HCT116 (cell line): ENCODE data around the gene TEX29. TPM values are rescaled to one million over a fixed set of nuclear protein-coding genes. Genes with fewer than 3 reads are reported as not detected.

Source experiments
- ATAC-seq: fragments of 200-7000 bp; cut with Tn5 transposase; 2 replicates; pipeline ENCODE4 v1.9.1; 2020; ENCODE audit warnings: mild to moderate bottlenecking, moderate library complexity
- BruUV-seq: library from RNA; stranded (reverse); fragments of 400-500 nt; replicated peaks from 2 replicates; lab custom pipeline; 2021; lab: Mats Ljungman, UMichigan
- CTCF ChIA-PET: fragments of 300-600 bp; sonication (Branson Sonifier 250); formaldehyde crosslinking; loops from one replicate; lab custom pipeline; 2021; ENCODE audit warnings: antibody characterized with exemption; lab: Charles Lee
- POLR2A ChIA-PET: fragments of 300-600, 350-600 bp; sonication (Branson Sonifier 250); formaldehyde crosslinking; loops from one replicate; lab custom pipeline; 2021; ENCODE audit warnings: antibody characterized with exemption; lab: Charles Lee
- RAD21 ChIA-PET, 2 experiments: fragments of 300-600 bp; sonication (Branson Sonifier 250); formaldehyde crosslinking; loops; one replicate each; lab custom pipeline; 2023; ENCODE audit warnings: low total read pairs in 2 of 2; ENCODE audit not compliant: uncharacterized antibody in 2 of 2, unreplicated experiment in 2 of 2, low non-redundant PET in 1 of 2; lab: Charles Lee
- DNase-seq: peaks from one replicate; pipeline ENCODE4 v3.0.0-alpha.2; 2010; ENCODE audit warnings: low read depth, low spot score
- H2AFZ ChIP-seq: fragments of 200-600 bp; shearing (Covaris generic), sonication (generic); 2 replicates; pipeline ENCODE4 v1.6.1; 2017; ENCODE audit warnings: low read depth, mixed run types, mixed read lengths, antibody characterized with exemption, low read length; ENCODE audit not compliant: poor library complexity, severe bottlenecking
- H3K27ac ChIP-seq: 2 replicates; pipeline ENCODE4 v1.5.1; 2012; ENCODE audit warnings: low read depth, low read length
- H3K27me3 ChIP-seq: fragments of 200-600 bp; sonication (generic); 2 replicates; pipeline ENCODE4 v1.6.1; 2016; ENCODE audit warnings: mixed run types, low read length, mixed read lengths; ENCODE audit not compliant: insufficient read depth
- H3K36me3 ChIP-seq, 2 experiments: fragments of 200-500 bp in 1 of 2; fragments of 200-600 bp in 1 of 2; sonication (Bioruptor generic) in 1 of 2; sonication (generic) in 1 of 2; 2 replicates each; pipeline versions ENCODE4 v1.5.1 to v1.6.1; 2014 to 2016; ENCODE audit warnings: low read length in 2 of 2, inconsistent platforms in 1 of 2, mixed read lengths in 1 of 2, mixed run types in 1 of 2; ENCODE audit not compliant: insufficient read depth in 2 of 2, control insufficient read depth in 1 of 2
- H3K4me1 ChIP-seq, 2 experiments: fragments of 200-600 bp in 1 of 2; sonication (generic) in 1 of 2; 2 replicates each; pipeline versions ENCODE4 v1.5.1 to v1.6.1; 2012 to 2017; ENCODE audit warnings: low read length in 2 of 2, inconsistent platforms in 1 of 2, mild to moderate bottlenecking in 1 of 2, mixed read lengths in 1 of 2, mixed run types in 1 of 2, moderate library complexity in 1 of 2; ENCODE audit not compliant: insufficient read depth in 2 of 2, control insufficient read depth in 1 of 2
- H3K4me2 ChIP-seq: fragments of 200-600 bp; sonication (generic); 2 replicates; pipeline ENCODE4 v1.6.1; 2017; ENCODE audit warnings: mixed run types, low read length, mixed read lengths
- H3K4me3 ChIP-seq, 2 experiments: fragments of 200-600 bp in 1 of 2; sonication (generic) in 1 of 2; replicated peaks in 1 of 2; 2 replicates each; pipeline ENCODE4 v1.5.1; 2011 to 2016; ENCODE audit warnings: low read length in 2 of 2, control low read depth in 1 of 2, low read depth in 1 of 2, mild to moderate bottlenecking in 1 of 2, mixed read lengths in 1 of 2, mixed run types in 1 of 2
- H3K79me2 ChIP-seq: fragments of 200-600 bp; sonication (generic); 2 replicates; pipeline ENCODE4 v1.6.1; 2017; ENCODE audit warnings: mild to moderate bottlenecking, mixed run types, low read length, moderate library complexity, mixed read lengths; ENCODE audit not compliant: insufficient read depth
- H3K9ac ChIP-seq: fragments of 200-600 bp; sonication (generic); 2 replicates; pipeline ENCODE4 v1.6.1; 2016; ENCODE audit warnings: low read length, mixed read lengths
- H3K9me2 ChIP-seq: fragments of 200-600 bp; sonication (generic), shearing (Covaris generic); 2 replicates; pipeline ENCODE4 v1.6.1; 2017; ENCODE audit warnings: mixed run types, mild to moderate bottlenecking, moderate library complexity; ENCODE audit not compliant: insufficient read depth
- H3K9me3 ChIP-seq, 2 experiments: fragments of 200-500 bp in 1 of 2; fragments of 200-600 bp in 1 of 2; sonication (Bioruptor generic) in 1 of 2; sonication (generic) in 1 of 2; 2 replicates each; pipeline ENCODE4 v1.6.1; 2014 to 2017; ENCODE audit warnings: low read length in 2 of 2, mixed read lengths in 2 of 2, inconsistent platforms in 1 of 2, low read depth in 1 of 2, mild to moderate bottlenecking in 1 of 2, mixed run types in 1 of 2, moderate library complexity in 1 of 2; ENCODE audit not compliant: control insufficient read depth in 1 of 2, insufficient read depth in 1 of 2
- H4K20me1 ChIP-seq: fragments of 200-600 bp; sonication (generic), shearing (Covaris generic); 2 replicates; pipeline ENCODE4 v1.6.1; 2017; ENCODE audit warnings: mixed run types, mild to moderate bottlenecking, moderate library complexity; ENCODE audit not compliant: insufficient read depth
- ATF3 ChIP-seq: IDR thresholded peaks from 2 replicates; pipeline ENCODE4 v1.6.1; 2012
- CBX3 ChIP-seq: IDR thresholded peaks from 2 replicates; pipeline ENCODE4 v1.6.1; 2012; ENCODE audit warnings: low read depth
- CEBPB ChIP-seq: IDR thresholded peaks from 2 replicates; pipeline ENCODE4 v1.6.1; 2012; ENCODE audit warnings: low read depth
- ELF1 ChIP-seq: IDR thresholded peaks from 2 replicates; pipeline ENCODE4 v1.6.1; 2012; ENCODE audit warnings: low read depth, borderline replicate concordance
- EZH2 ChIP-seq: fragments of 200-600 bp; sonication (generic); IDR thresholded peaks from 2 replicates; pipeline ENCODE4 v1.6.1; 2017; ENCODE audit warnings: antibody characterized with exemption, mixed run types
- EZH2phosphoT487 ChIP-seq: fragments of 200-600 bp; IDR thresholded peaks from 2 replicates; pipeline ENCODE4 v1.6.1; 2018; ENCODE audit warnings: antibody characterized with exemption, borderline replicate concordance
- FOSL1 ChIP-seq: IDR thresholded peaks from 2 replicates; pipeline ENCODE4 v1.6.1; 2012; ENCODE audit warnings: low read depth
- JUND ChIP-seq: IDR thresholded peaks from 2 replicates; pipeline ENCODE4 v1.6.1; 2012
- MAX ChIP-seq: IDR thresholded peaks from 2 replicates; pipeline ENCODE4 v1.6.1; 2012
- POLR2A ChIP-seq: IDR thresholded peaks from 2 replicates; pipeline ENCODE4 v1.7.0; 2011; ENCODE audit warnings: borderline replicate concordance; ENCODE audit not compliant: insufficient read depth, insufficient read length; ENCODE audit errors: extremely low read depth
- POLR2AphosphoS5 ChIP-seq: IDR thresholded peaks from 2 replicates; pipeline ENCODE4 v1.6.1; 2011; ENCODE audit warnings: mild to moderate bottlenecking, low read depth, low read length, moderate library complexity
- RAD21 ChIP-seq: IDR thresholded peaks from 2 replicates; pipeline ENCODE4 v1.6.1; 2012; ENCODE audit warnings: low read depth, mild to moderate bottlenecking
- SIN3A ChIP-seq: IDR thresholded peaks from 2 replicates; pipeline ENCODE4 v1.6.1; 2012; ENCODE audit warnings: low read depth
- SRF ChIP-seq: IDR thresholded peaks from 2 replicates; pipeline ENCODE4 v1.6.1; 2012; ENCODE audit warnings: low read depth
- TCF7L2 ChIP-seq: IDR thresholded peaks from 2 replicates; pipeline ENCODE4 v1.7.0; 2011; ENCODE audit warnings: borderline replicate concordance, inconsistent platforms; ENCODE audit not compliant: insufficient read depth, insufficient read length; ENCODE audit errors: extremely low read depth
- YY1 ChIP-seq: IDR thresholded peaks from 2 replicates; pipeline ENCODE4 v1.6.1; 2011; ENCODE audit warnings: low read length, low read depth, moderate library complexity, mild to moderate bottlenecking; ENCODE audit not compliant: insufficient replicate concordance; ENCODE audit errors: extremely low read depth
- ZFX ChIP-seq: fragments of 450-650 bp; IDR thresholded peaks from 2 replicates; pipeline ENCODE4 v1.6.1; 2017
- intact Hi-C: fragments of 100-400 bp; cut with micrococcal nuclease; formaldehyde crosslinking; loops from 2 replicates; pipeline ENCODE4 v1.10.0; 2022
- total RNA-seq: library from RNA; stranded (reverse); gene quantifications from one replicate; pipeline ENCODE4 v1.2.1, GENCODE V29; 2021; ENCODE audit not compliant: unreplicated experiment
- TF ChIP-seq, protein P1 (sequence below), 3 experiments: fragments of 200-600 bp in 1 of 3; sonication (generic) in 1 of 3; IDR thresholded peaks in 2 of 3; conservative IDR thresholded peaks in 1 of 3; 2 replicates each; pipeline ENCODE4 v1.5.1; 2012 to 2017; ENCODE audit warnings: low read depth in 2 of 3, low read length in 2 of 3, antibody characterized with exemption in 1 of 3, borderline replicate concordance in 1 of 3, control low read depth in 1 of 3, mild to moderate bottlenecking in 1 of 3, mixed read lengths in 1 of 3, mixed run types in 1 of 3, moderate library complexity in 1 of 3; ENCODE audit not compliant: insufficient read depth in 1 of 3
- TF ChIP-seq, protein P2 (sequence below): IDR thresholded peaks from 2 replicates; pipeline ENCODE4 v1.6.1; 2012; ENCODE audit warnings: low read depth
- TF ChIP-seq, protein P3 (sequence below): IDR thresholded peaks from 2 replicates; pipeline ENCODE4 v1.6.1; 2011; ENCODE audit warnings: mild to moderate bottlenecking, low read length, moderate library complexity; ENCODE audit not compliant: insufficient replicate concordance; ENCODE audit errors: extremely low read depth

TEX29 gene
- total RNA-seq, 1 experiment from 2014 or later = not detected

DNA sequence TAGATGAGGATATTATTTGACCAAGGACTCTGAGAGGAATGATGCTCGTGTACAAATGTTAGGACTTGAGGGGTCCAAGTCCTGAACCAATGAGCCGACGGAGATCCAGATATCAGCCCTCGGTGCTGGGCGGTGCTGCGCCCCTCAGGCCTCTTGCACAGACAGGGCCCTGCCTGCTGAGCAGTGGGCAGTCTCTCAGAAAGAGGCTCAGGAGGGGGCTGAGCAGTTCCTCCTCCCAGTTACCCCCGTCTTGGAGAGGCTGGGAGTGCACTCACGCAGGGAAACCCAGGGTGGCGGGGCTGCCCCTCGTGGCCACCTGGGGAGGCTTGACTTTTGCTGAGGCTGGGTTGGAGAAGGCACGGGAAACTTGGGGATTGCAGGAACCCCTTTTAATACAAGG lies 18.4 kb downstream of the TEX29 start:
- H3K4me3 ChIP-seq = no peak overlapping the region
- H3K9ac ChIP-seq = no peak overlapping the region
- no peak for ATAC-seq
- H3K9me2 ChIP-seq = no peaks in the 10 kb centered on the region
- H3K27me3 ChIP-seq = no peaks in the 10 kb centered on the region
- H3K36me3 ChIP-seq = no peaks in the 10 kb centered on the region
- H4K20me1 ChIP-seq = no peaks in the 10 kb centered on the region
- TF ChIP-seq, protein P1, sequence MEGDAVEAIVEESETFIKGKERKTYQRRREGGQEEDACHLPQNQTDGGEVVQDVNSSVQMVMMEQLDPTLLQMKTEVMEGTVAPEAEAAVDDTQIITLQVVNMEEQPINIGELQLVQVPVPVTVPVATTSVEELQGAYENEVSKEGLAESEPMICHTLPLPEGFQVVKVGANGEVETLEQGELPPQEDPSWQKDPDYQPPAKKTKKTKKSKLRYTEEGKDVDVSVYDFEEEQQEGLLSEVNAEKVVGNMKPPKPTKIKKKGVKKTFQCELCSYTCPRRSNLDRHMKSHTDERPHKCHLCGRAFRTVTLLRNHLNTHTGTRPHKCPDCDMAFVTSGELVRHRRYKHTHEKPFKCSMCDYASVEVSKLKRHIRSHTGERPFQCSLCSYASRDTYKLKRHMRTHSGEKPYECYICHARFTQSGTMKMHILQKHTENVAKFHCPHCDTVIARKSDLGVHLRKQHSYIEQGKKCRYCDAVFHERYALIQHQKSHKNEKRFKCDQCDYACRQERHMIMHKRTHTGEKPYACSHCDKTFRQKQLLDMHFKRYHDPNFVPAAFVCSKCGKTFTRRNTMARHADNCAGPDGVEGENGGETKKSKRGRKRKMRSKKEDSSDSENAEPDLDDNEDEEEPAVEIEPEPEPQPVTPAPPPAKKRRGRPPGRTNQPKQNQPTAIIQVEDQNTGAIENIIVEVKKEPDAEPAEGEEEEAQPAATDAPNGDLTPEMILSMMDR (IDR thresholded peaks at IDR 0.05 in 2 of 3, conservative IDR thresholded peaks at IDR 0.05 in 1 of 3; ENCODE audit: borderline replicate concordance in 1 of 3, insufficient read depth in 1 of 3, low read depth in 2 of 3, low read length in 2 of 3) = no peak
- TF ChIP-seq CEBPB (no peak), POLR2A (no peak), ELF1 (no peak), EZH2 (no peak), RAD21 (no peak), CBX3 (no peak), FOSL1 (no peak), EZH2phosphoT487 (no peak), POLR2AphosphoS5 (no peak), TCF7L2 (no peak), ATF3 (no peak), SIN3A (no peak), JUND (no peak), MAX (no peak), ZFX (no peak), SRF (no peak), YY1 (no peak)
- TF ChIP-seq, protein P2, sequence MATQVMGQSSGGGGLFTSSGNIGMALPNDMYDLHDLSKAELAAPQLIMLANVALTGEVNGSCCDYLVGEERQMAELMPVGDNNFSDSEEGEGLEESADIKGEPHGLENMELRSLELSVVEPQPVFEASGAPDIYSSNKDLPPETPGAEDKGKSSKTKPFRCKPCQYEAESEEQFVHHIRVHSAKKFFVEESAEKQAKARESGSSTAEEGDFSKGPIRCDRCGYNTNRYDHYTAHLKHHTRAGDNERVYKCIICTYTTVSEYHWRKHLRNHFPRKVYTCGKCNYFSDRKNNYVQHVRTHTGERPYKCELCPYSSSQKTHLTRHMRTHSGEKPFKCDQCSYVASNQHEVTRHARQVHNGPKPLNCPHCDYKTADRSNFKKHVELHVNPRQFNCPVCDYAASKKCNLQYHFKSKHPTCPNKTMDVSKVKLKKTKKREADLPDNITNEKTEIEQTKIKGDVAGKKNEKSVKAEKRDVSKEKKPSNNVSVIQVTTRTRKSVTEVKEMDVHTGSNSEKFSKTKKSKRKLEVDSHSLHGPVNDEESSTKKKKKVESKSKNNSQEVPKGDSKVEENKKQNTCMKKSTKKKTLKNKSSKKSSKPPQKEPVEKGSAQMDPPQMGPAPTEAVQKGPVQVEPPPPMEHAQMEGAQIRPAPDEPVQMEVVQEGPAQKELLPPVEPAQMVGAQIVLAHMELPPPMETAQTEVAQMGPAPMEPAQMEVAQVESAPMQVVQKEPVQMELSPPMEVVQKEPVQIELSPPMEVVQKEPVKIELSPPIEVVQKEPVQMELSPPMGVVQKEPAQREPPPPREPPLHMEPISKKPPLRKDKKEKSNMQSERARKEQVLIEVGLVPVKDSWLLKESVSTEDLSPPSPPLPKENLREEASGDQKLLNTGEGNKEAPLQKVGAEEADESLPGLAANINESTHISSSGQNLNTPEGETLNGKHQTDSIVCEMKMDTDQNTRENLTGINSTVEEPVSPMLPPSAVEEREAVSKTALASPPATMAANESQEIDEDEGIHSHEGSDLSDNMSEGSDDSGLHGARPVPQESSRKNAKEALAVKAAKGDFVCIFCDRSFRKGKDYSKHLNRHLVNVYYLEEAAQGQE = no peak
- TF ChIP-seq, protein P3, sequence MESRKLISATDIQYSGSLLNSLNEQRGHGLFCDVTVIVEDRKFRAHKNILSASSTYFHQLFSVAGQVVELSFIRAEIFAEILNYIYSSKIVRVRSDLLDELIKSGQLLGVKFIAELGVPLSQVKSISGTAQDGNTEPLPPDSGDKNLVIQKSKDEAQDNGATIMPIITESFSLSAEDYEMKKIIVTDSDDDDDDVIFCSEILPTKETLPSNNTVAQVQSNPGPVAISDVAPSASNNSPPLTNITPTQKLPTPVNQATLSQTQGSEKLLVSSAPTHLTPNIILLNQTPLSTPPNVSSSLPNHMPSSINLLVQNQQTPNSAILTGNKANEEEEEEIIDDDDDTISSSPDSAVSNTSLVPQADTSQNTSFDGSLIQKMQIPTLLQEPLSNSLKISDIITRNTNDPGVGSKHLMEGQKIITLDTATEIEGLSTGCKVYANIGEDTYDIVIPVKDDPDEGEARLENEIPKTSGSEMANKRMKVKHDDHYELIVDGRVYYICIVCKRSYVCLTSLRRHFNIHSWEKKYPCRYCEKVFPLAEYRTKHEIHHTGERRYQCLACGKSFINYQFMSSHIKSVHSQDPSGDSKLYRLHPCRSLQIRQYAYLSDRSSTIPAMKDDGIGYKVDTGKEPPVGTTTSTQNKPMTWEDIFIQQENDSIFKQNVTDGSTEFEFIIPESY = no peak
- TF ChIP-seq, all 23 proteins: peak for 0
- Histone ChIP-seq H3K4me1 (peaks cover 0 to 9% of the 10 kb centered on the region in 2 experiments; a peak in 3 of 4 replicates), H3K9me3 (no peaks in the 10 kb centered on the region), H3K4me2 (no peak overlapping the region), H2AFZ (no peak overlapping the region), H3K79me2 (no peaks in the 10 kb centered on the region), H3K27ac (no peak overlapping the region)
- CTCF ChIA-PET = no interaction called here
- RAD21 ChIA-PET = no interaction called here
- POLR2A ChIA-PET = no interaction called here
- DNase-seq = no peak
- no TSS peak for BruUV-seq
- intact Hi-C loops = no loop called here
